ENCODE data around the gene HEATR9.
"Not testable (repeated sequence)": the region's sequence is repeated elsewhere in the genome, so short reads cannot be mapped to it uniquely, and the experiment has no call there.

HEATR9 gene

GRCh38 chr17:35900708-35901480 is 32.2 kb upstream of the HEATR9 start:
- H3K4me1 ChIP-seq = no peaks in the 10 kb centered on the region
- no peaks in the 10 kb centered on the region for H3K27me3 ChIP-seq (ENCODE audit: control insufficient read depth, insufficient read depth, low read length)
- TF ChIP-seq, protein P1, sequence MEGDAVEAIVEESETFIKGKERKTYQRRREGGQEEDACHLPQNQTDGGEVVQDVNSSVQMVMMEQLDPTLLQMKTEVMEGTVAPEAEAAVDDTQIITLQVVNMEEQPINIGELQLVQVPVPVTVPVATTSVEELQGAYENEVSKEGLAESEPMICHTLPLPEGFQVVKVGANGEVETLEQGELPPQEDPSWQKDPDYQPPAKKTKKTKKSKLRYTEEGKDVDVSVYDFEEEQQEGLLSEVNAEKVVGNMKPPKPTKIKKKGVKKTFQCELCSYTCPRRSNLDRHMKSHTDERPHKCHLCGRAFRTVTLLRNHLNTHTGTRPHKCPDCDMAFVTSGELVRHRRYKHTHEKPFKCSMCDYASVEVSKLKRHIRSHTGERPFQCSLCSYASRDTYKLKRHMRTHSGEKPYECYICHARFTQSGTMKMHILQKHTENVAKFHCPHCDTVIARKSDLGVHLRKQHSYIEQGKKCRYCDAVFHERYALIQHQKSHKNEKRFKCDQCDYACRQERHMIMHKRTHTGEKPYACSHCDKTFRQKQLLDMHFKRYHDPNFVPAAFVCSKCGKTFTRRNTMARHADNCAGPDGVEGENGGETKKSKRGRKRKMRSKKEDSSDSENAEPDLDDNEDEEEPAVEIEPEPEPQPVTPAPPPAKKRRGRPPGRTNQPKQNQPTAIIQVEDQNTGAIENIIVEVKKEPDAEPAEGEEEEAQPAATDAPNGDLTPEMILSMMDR (IDR thresholded peaks at IDR 0.05) = no peak
- no peak overlapping the region for H3K27ac ChIP-seq
- no peak overlapping the region for H3K9ac ChIP-seq
- no peak overlapping the region for H2AFZ ChIP-seq
- no peak overlapping the region for H3K4me2 ChIP-seq (ENCODE audit: low read length)
- no peaks in the 10 kb centered on the region for H3K36me3 ChIP-seq (ENCODE audit: control insufficient read depth, insufficient read depth, low read length)
- H3K4me3 ChIP-seq (ENCODE audit: low read depth, low read length) = no peak overlapping the region
- H3K79me2 ChIP-seq = no peaks in the 10 kb centered on the region
- no peaks in the 10 kb centered on the region for H3K9me3 ChIP-seq (ENCODE audit: control insufficient read depth, low read length)

- Histone ChIP-seq H3K9ac (no peak overlapping the region), H3K4me1 (no peaks in the 10 kb centered on the region), H3K36me3 (ENCODE audit: control insufficient read depth, insufficient read depth, low read length) (no peaks in the 10 kb centered on the region), H3K27me3 (ENCODE audit: control insufficient read depth, insufficient read depth, low read length) (no peaks in the 10 kb centered on the region), H3K4me2 (ENCODE audit: low read length) (no peak overlapping the region), H3K79me2 (no peaks in the 10 kb centered on the region), H2AFZ (no peak overlapping the region), H3K27ac (no peak overlapping the region), H3K4me3 (ENCODE audit: low read depth, low read length) (no peak overlapping the region), H3K9me3 (ENCODE audit: control insufficient read depth, low read length) (no peaks in the 10 kb centered on the region)
- TF ChIP-seq, protein P1 (IDR thresholded peaks at IDR 0.05) = no peak
Measured at GRCh38 chr17:35900280-35900679, 31.6 kb upstream of the HEATR9 start.

DNA sequence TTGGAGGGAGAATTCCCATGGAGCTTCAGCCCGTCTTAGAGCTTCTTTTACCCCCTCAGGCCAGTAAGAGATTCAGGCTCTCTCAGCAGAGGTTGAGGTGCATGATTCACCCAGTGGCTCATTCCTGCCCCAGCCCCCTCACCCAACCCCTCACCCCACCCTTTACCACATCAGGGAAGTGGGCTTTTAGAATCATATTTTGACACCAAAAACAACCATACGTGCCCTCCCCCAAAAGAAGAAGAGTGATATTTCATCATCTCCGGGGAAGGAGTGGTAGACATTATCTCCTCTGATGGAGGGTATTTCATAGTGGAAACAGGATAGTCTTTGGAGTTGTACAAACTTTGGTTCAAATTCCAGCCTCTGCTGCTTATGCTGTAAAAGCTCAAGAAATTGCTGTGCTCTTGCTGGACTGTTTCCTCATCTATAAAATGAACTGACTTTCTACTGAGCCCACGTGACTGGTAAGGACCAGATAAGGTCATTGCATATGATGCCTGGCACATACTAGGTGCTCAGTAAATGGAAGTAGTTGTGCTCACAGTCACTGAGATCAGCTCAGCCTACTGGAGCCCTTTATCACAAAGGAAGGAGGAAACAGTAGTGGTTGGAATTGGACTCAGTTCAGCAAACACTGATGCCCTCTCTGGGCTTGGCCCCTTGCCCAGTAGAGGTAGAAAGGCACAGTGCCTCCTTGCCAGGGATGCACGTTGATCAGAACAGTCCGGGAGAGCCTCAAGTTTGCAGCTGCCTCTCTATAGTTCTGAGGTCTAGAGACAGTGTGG is 29.8 kb upstream of the HEATR9 start:
- Histone ChIP-seq H3K9ac (no peak overlapping the region), H2AFZ (no peak overlapping the region), H3K9me3 (ENCODE audit: control insufficient read depth, low read length) (no peaks in the 10 kb centered on the region), H3K27ac (no peak overlapping the region), H3K4me2 (ENCODE audit: low read length) (no peak overlapping the region), H3K27me3 (ENCODE audit: control insufficient read depth, insufficient read depth, low read length) (no peaks in the 10 kb centered on the region), H3K4me3 (ENCODE audit: low read depth, low read length) (no peak overlapping the region), H3K79me2 (no peaks in the 10 kb centered on the region), H3K36me3 (ENCODE audit: control insufficient read depth, insufficient read depth, low read length) (no peaks in the 10 kb centered on the region), H3K4me1 (no peaks in the 10 kb centered on the region)
- TF ChIP-seq, protein P1 (IDR thresholded peaks at IDR 0.05) = no peak

DNA sequence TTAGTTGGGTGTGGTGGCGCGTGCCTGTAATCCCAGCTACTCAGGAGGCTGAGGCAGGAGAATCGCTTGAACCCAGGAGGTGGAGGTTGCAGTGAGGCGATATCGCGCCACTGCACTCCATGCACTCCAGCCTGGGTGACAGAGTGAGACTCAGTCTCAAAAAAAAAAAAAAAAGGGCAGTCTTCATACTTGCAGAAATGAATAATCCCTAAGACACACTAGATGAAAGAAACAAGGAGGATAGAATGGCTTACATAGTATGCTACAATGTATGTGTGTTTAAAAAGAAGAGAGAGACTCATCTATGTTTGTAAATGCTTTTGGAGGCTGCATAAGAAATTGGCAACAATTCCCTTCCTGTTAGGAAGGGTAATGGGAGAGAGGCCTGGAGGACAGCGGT is 29.1 kb upstream of the HEATR9 start:
- not testable (repeated sequence) for H3K27ac ChIP-seq; H3K4me1 ChIP-seq; H3K79me2 ChIP-seq; H3K27me3 ChIP-seq (ENCODE audit: control insufficient read depth, insufficient read depth, low read length); H3K9me3 ChIP-seq (ENCODE audit: control insufficient read depth, low read length); H3K4me2 ChIP-seq (ENCODE audit: low read length); H2AFZ ChIP-seq; H3K4me3 ChIP-seq (ENCODE audit: low read depth, low read length); H3K9ac ChIP-seq; H3K36me3 ChIP-seq (ENCODE audit: control insufficient read depth, insufficient read depth, low read length)

- Histone ChIP-seq H3K9ac (no peak overlapping the region), H3K4me1 (no peaks in the 10 kb centered on the region), H3K27ac (no peak overlapping the region), H3K4me3 (ENCODE audit: low read depth, low read length) (no peak overlapping the region), H3K9me3 (ENCODE audit: control insufficient read depth, low read length) (no peaks in the 10 kb centered on the region), H3K4me2 (ENCODE audit: low read length) (no peak overlapping the region), H2AFZ (no peak overlapping the region), H3K36me3 (ENCODE audit: control insufficient read depth, insufficient read depth, low read length) (no peaks in the 10 kb centered on the region), H3K27me3 (ENCODE audit: control insufficient read depth, insufficient read depth, low read length) (no peaks in the 10 kb centered on the region), H3K79me2 (no peaks in the 10 kb centered on the region)
- TF ChIP-seq, protein P1 (IDR thresholded peaks at IDR 0.05) = no peak
Measured at GRCh38 chr17:35895636-35896587, 27.2 kb upstream of the HEATR9 start.

Measured in parathyroid adenoma (tissue), 2 donors.